Central memory CD8-positive, alpha-beta T cell (primary cell): ENCODE results near the gene ABHD6.
A peak's percentile ranks its signal among the peaks of the same experiment; 100 is the strongest.

Source experiments
- ATAC-seq: fragments of 150-1000 bp; cut with Tn5 transposase; replicated peaks from 2 replicates; pipeline ENCODE4 v1.10.0; 2022; ENCODE audit warnings: mild to moderate bottlenecking, moderate FRiP score, moderate number of reproducible peaks; ENCODE audit not compliant: poor library complexity, severe bottlenecking; ENCODE audit errors: extremely low read depth
- DNase-seq, 2 donors: peaks; one replicate each; pipeline ENCODE4 v3.0.0; 2021; ENCODE audit warnings: low spot score in 2 of 2
- H3K27ac Mint-ChIP-seq: one replicate; pipeline ENCODE4 v1.8.0; 2022; ENCODE audit warnings: low read depth, mild to moderate bottlenecking, moderate library complexity, mixed read lengths
- H3K27me3 Mint-ChIP-seq: one replicate; pipeline ENCODE4 v1.8.0; 2022; ENCODE audit warnings: mixed read lengths
- H3K36me3 Mint-ChIP-seq: one replicate; pipeline ENCODE4 v1.8.0; 2022; ENCODE audit warnings: mild to moderate bottlenecking, moderate library complexity, mixed read lengths; ENCODE audit not compliant: insufficient read depth
- H3K4me1 Mint-ChIP-seq: one replicate; pipeline ENCODE4 v1.8.0; 2022; ENCODE audit warnings: mixed read lengths
- H3K4me3 Mint-ChIP-seq: one replicate; pipeline ENCODE4 v1.8.0; 2022; ENCODE audit warnings: mild to moderate bottlenecking, moderate library complexity, mixed read lengths
- H3K9me3 Mint-ChIP-seq: one replicate; pipeline ENCODE4 v1.8.0; 2022; ENCODE audit warnings: mixed read lengths

ABHD6 gene

GRCh38 chr3:58237238-58237940 is at the start of gene ABHD6:
Gene ABHD6, plus strand, starts transcription at chr3:58237792. Its CDS starts 18,795 bp downstream, at chr3:58256587.
- ATAC-seq (peak; percentile 82), DNase-seq (peak; percentile 78 to 85)
- H3K27me3 Mint-ChIP-seq: peaks cover 9% of the 10 kb centered on the region
- H3K4me3 Mint-ChIP-seq: peak within 1 kb of the TSS; percentile 85
- peak within 1 kb of the TSS; percentile 80 for H3K27ac Mint-ChIP-seq
- no peaks in the 10 kb centered on the region for H3K9me3 Mint-ChIP-seq
- peaks cover 8% of the 10 kb centered on the region for H3K36me3 Mint-ChIP-seq
- H3K4me1 Mint-ChIP-seq: peaks cover 17% of the 10 kb centered on the region

GRCh38 chr3:58188173-58188564 is 49.4 kb upstream of the ABHD6 start:
- H3K36me3 Mint-ChIP-seq: no peaks in the 10 kb centered on the region
- H3K4me3 Mint-ChIP-seq: no peak overlapping the region
- ATAC-seq (no peak), DNase-seq (no peak)
- H3K27me3 Mint-ChIP-seq: no peaks in the 10 kb centered on the region
- no peak overlapping the region for H3K27ac Mint-ChIP-seq
- H3K4me1 Mint-ChIP-seq: no peaks in the 10 kb centered on the region
- H3K9me3 Mint-ChIP-seq: no peaks in the 10 kb centered on the region

GRCh38 chr3:58188921-58189451 is 48.6 kb upstream of the ABHD6 start:
- Mint-ChIP-seq H3K4me3 (no peak overlapping the region), H3K9me3 (no peaks in the 10 kb centered on the region), H3K4me1 (no peaks in the 10 kb centered on the region), H3K27me3 (no peaks in the 10 kb centered on the region), H3K27ac (no peak overlapping the region), H3K36me3 (no peaks in the 10 kb centered on the region)
- DNase-seq (no peak), ATAC-seq (no peak)

GRCh38 chr3:58189691-58190090 is 47.9 kb upstream of the ABHD6 start:
- Mint-ChIP-seq H3K27me3 (no peaks in the 10 kb centered on the region), H3K4me3 (no peak overlapping the region), H3K4me1 (no peaks in the 10 kb centered on the region), H3K27ac (no peak overlapping the region), H3K9me3 (no peaks in the 10 kb centered on the region), H3K36me3 (no peaks in the 10 kb centered on the region)
- no peak for ATAC-seq
- no peak for DNase-seq

GRCh38 chr3:58190291-58190690 is 47.3 kb upstream of the ABHD6 start:
- Mint-ChIP-seq H3K27ac (no peak overlapping the region), H3K4me1 (no peaks in the 10 kb centered on the region), H3K27me3 (no peaks in the 10 kb centered on the region), H3K9me3 (no peaks in the 10 kb centered on the region), H3K36me3 (peaks cover 2% of the 10 kb centered on the region), H3K4me3 (no peak overlapping the region)
- DNase-seq: no peak
- no peak for ATAC-seq

- ATAC-seq (no peak), DNase-seq (no peak)
- Mint-ChIP-seq H3K9me3 (no peaks in the 10 kb centered on the region), H3K36me3 (peaks cover 4% of the 10 kb centered on the region), H3K4me1 (no peaks in the 10 kb centered on the region), H3K4me3 (no peak overlapping the region), H3K27ac (no peak overlapping the region), H3K27me3 (no peaks in the 10 kb centered on the region)
Measured at GRCh38 chr3:58190882-58191281, 46.7 kb upstream of the ABHD6 start.

- H3K27me3 Mint-ChIP-seq: no peaks in the 10 kb centered on the region
- DNase-seq (no peak), ATAC-seq (no peak)
- no peaks in the 10 kb centered on the region for H3K4me1 Mint-ChIP-seq
- H3K27ac Mint-ChIP-seq: no peak overlapping the region
- H3K36me3 Mint-ChIP-seq: peaks cover 4% of the 10 kb centered on the region
- no peaks in the 10 kb centered on the region for H3K9me3 Mint-ChIP-seq
- no peak overlapping the region for H3K4me3 Mint-ChIP-seq
Measured at GRCh38 chr3:58191361-58191991, 46.1 kb upstream of the ABHD6 start.

- Mint-ChIP-seq H3K27me3 (no peaks in the 10 kb centered on the region), H3K36me3 (peaks cover 4% of the 10 kb centered on the region), H3K4me1 (no peaks in the 10 kb centered on the region), H3K9me3 (no peaks in the 10 kb centered on the region), H3K4me3 (no peak overlapping the region), H3K27ac (no peak overlapping the region)
- ATAC-seq (no peak), DNase-seq (no peak)
Measured at GRCh38 chr3:58192069-58192468, 45.5 kb upstream of the ABHD6 start.

- Mint-ChIP-seq H3K27me3 (no peaks in the 10 kb centered on the region), H3K4me3 (no peak overlapping the region), H3K9me3 (no peaks in the 10 kb centered on the region), H3K27ac (no peak overlapping the region), H3K4me1 (no peaks in the 10 kb centered on the region), H3K36me3 (peaks cover 4% of the 10 kb centered on the region)
- DNase-seq (no peak), ATAC-seq (no peak)
Measured at GRCh38 chr3:58193682-58194407, 43.7 kb upstream of the ABHD6 start.

- ATAC-seq: no peak
- peaks cover under 1% of the 10 kb centered on the region for H3K27me3 Mint-ChIP-seq
- H3K9me3 Mint-ChIP-seq: no peaks in the 10 kb centered on the region
- no peak overlapping the region for H3K27ac Mint-ChIP-seq
- H3K36me3 Mint-ChIP-seq: peaks cover 4% of the 10 kb centered on the region
- H3K4me1 Mint-ChIP-seq: no peaks in the 10 kb centered on the region
- no peak overlapping the region for H3K4me3 Mint-ChIP-seq
- no peak for DNase-seq
Measured at GRCh38 chr3:58197588-58197987, 40.0 kb upstream of the ABHD6 start.

GRCh38 chr3:58198362-58198761 is 39.2 kb upstream of the ABHD6 start:
- no peak overlapping the region for H3K4me3 Mint-ChIP-seq
- peaks cover 4% of the 10 kb centered on the region for H3K36me3 Mint-ChIP-seq
- H3K9me3 Mint-ChIP-seq: no peaks in the 10 kb centered on the region
- H3K4me1 Mint-ChIP-seq: no peaks in the 10 kb centered on the region
- DNase-seq: no peak
- no peak overlapping the region for H3K27ac Mint-ChIP-seq
- no peak for ATAC-seq
- peaks cover 8% of the 10 kb centered on the region for H3K27me3 Mint-ChIP-seq

GRCh38 chr3:58198804-58199203 is 38.8 kb upstream of the ABHD6 start:
- peaks cover 4% of the 10 kb centered on the region for H3K36me3 Mint-ChIP-seq
- peaks cover 11% of the 10 kb centered on the region for H3K27me3 Mint-ChIP-seq
- DNase-seq: no peak
- H3K4me3 Mint-ChIP-seq: no peak overlapping the region
- H3K4me1 Mint-ChIP-seq: no peaks in the 10 kb centered on the region
- ATAC-seq: no peak
- H3K9me3 Mint-ChIP-seq: no peaks in the 10 kb centered on the region
- H3K27ac Mint-ChIP-seq: no peak overlapping the region
